Activated T-cell treated with anti-CD3 and anti-CD28 coated beads, Interleukin-2, amount 50 U/mL, for 4 hours (primary cell): Measurements from ENCODE around the gene PLEKHM1. TPM values are rescaled to one million over a fixed set of nuclear protein-coding genes. Genes with fewer than 3 reads are reported as not detected.
A peak's percentile ranks its signal among the peaks of the same experiment; 100 is the strongest.

Source experiments
- ATAC-seq, 2 donors: fragments of 200-7000 bp; cut with Tn5 transposase; one replicate each; pipeline ENCODE4 v1.10.0; 2021
- DNase-seq: peaks from one replicate; pipeline ENCODE4 v3.0.0-alpha.2; 2020
- H3K27me3 Mint-ChIP-seq: one replicate; pipeline ENCODE4 v1.8.0; 2021; ENCODE audit warnings: low read depth, mixed read lengths
- H3K36me3 Mint-ChIP-seq: one replicate; pipeline ENCODE4 v1.8.0; 2022; ENCODE audit warnings: mixed read lengths; ENCODE audit not compliant: insufficient read depth
- H3K4me1 Mint-ChIP-seq: one replicate; pipeline ENCODE4 v1.8.0; 2021; ENCODE audit warnings: low read depth, mixed read lengths
- H3K4me3 Mint-ChIP-seq: one replicate; pipeline ENCODE4 v1.8.0; 2021; ENCODE audit warnings: mild to moderate bottlenecking, moderate library complexity, mixed read lengths
- H3K9me3 Mint-ChIP-seq: one replicate; pipeline ENCODE4 v1.8.0; 2021; ENCODE audit warnings: mixed read lengths
- total RNA-seq, 3 donors: library from RNA; stranded (reverse); gene quantifications; one replicate each; pipeline ENCODE4 v1.2.1, GENCODE V29; 2021

The PLEKHM1 gene
- total RNA-seq, 3 donors from 2014 or later = 26.2 to 32.4 (median 28.6) TPM

DNA sequence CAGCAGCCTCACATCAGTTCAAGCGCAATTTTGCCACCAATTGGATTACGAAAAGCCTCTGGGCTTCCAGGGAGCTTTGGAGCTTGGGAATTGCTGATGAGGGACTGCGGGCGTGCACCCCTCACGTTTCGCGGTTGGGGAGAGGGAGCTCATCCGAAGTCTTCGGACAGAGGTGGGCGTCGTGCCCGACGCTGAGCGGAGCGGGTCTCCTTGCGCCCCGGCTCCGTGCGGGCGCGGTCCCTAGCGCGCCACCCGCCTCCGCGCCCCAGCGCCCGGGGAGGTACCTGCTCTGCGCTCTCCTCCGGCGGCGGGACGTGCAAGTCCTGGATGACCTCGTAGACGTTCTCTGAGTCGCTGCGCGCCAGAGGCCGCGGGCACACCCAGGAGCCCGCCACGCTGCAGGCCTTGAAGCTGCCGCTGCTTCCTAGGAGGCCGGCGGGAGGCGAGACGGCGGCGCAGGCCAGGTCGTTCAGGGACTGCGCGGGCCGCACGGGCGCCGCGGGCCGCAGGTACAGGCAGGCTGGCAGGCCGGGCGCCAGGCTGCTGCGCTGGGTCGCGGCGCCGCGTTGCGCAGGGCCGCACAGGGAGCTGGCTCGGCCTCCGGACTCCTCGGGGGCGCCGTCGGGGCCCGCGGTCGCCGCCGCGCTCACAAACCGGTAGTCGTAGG lies 61.0 kb downstream of the PLEKHM1 start:
- Mint-ChIP-seq H3K27me3 (no peaks in the 10 kb centered on the region), H3K4me3 (no peak overlapping the region), H3K36me3 (no peaks in the 10 kb centered on the region), H3K4me1 (peaks cover 23% of the 10 kb centered on the region), H3K9me3 (no peaks in the 10 kb centered on the region)
- ATAC-seq (no peak), DNase-seq (no peak)

DNA sequence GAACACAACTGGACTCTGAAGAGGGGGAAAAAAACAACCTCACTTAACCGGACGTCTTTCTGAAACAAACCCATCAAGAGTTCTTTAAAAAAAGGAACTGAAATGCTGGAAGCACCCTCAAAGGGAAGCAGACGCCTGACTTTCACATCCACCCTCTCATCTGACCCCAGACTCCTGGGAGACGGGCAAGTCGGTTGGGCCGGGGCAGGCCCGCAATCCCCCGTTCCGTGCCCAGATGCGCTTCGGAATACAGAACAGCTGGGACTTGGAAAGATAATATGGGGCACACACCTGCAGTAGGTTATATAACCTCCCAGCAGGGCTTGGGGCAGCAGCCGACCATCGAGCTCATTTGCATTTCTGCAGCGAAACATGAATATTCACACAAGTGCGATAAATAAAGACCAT lies 61.6 kb downstream of the PLEKHM1 start:
- Mint-ChIP-seq H3K9me3 (no peaks in the 10 kb centered on the region), H3K36me3 (no peaks in the 10 kb centered on the region), H3K4me3 (peak overlapping the region; percentile 33), H3K27me3 (no peaks in the 10 kb centered on the region), H3K4me1 (peaks cover 23% of the 10 kb centered on the region)
- DNase-seq (no peak), ATAC-seq (no peak)

DNA sequence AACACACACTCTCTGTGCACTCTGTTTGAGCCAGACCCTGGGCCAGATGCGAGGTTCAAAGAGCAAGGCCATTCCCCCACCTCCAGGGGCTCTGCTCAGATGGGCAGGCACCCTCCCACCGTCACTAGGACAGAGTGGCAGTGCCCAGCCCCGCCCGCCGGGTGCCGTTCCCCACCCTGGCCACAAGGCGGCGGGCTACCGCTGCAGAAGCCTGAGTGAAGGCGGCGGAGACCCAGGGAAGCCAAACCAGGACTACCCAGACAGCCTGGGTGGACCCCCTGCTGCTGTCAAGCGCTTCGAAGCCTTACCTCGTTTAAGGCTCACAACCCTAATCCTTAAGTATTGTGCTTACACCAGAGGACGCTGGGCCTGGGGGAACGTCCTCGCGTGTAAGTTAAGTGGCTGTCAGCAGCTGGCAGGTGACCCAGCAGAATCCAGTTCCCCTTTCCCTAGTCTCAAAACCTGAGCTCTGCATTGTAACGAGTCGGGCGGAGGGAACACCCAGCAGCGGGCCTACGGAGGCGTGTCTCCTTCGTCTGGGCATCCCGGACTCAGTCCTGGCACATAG lies 62.4 kb downstream of the PLEKHM1 start:
- peak overlapping the region; percentile 54 for H3K4me3 Mint-ChIP-seq
- no peaks in the 10 kb centered on the region for H3K36me3 Mint-ChIP-seq
- ATAC-seq (peak; percentile 75 to 82), DNase-seq (peak; percentile 75)
- H3K9me3 Mint-ChIP-seq = no peaks in the 10 kb centered on the region
- no peaks in the 10 kb centered on the region for H3K27me3 Mint-ChIP-seq
- peaks cover 22% of the 10 kb centered on the region for H3K4me1 Mint-ChIP-seq

DNA sequence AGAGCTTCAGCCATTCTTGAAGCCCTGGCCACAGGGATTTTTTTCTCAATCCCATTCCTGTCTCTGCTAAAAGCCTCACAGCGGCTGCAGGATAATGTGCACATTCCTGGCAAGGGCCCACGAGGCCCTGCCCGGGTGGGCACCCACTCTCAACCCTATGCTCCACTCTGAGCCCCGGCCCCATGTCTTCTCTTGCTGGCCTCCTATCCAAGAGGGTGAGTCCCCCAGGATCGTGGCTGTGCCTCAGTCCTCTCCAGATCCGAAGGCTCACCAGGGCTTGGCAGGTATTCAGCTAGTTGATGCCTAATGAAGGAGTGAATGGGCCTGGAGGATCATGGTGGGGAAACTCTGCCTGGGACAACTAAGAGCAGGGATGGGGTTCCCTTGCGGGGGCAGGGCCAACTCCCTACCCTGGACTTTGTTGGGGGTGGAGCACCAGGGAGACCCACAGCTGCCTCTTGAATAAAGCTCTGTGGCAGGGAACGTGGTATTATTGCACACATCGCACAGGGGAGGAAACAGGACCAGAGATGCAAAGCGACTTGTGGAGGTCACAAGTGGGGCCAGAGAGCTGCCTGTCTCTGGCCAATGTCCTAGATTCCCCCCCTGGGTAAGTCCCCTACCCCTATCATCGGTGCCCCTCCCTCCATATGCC lies 63.2 kb downstream of the PLEKHM1 start:
- H3K9me3 Mint-ChIP-seq = no peaks in the 10 kb centered on the region
- ATAC-seq (no peak), DNase-seq (no peak)
- H3K4me1 Mint-ChIP-seq = peaks cover 21% of the 10 kb centered on the region
- H3K4me3 Mint-ChIP-seq = no peak overlapping the region
- no peaks in the 10 kb centered on the region for H3K27me3 Mint-ChIP-seq
- no peaks in the 10 kb centered on the region for H3K36me3 Mint-ChIP-seq

DNA sequence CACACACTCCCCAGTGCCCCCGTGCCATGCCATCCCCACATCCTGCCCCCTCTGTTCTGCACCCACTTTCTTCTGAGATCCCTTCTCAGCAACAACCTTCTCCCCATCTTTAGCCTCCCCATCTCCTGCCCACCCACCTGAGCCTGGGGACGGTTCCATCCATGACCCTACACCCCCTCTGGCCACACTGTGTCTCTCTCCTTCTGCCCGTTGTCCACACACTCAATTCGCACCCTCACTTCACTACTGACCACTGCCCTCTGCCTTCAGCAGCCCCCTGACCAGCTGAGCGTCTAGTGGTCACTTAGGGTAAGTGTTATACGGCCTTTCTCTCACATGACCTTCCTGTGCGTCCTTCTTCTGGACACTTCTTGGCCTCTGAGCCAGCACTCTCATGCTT lies 64.0 kb downstream of the PLEKHM1 start:
- DNase-seq (no peak), ATAC-seq (no peak)
- H3K4me3 Mint-ChIP-seq = no peak overlapping the region
- peaks cover 21% of the 10 kb centered on the region for H3K4me1 Mint-ChIP-seq
- H3K36me3 Mint-ChIP-seq = no peaks in the 10 kb centered on the region
- no peaks in the 10 kb centered on the region for H3K9me3 Mint-ChIP-seq
- H3K27me3 Mint-ChIP-seq = no peaks in the 10 kb centered on the region

DNA sequence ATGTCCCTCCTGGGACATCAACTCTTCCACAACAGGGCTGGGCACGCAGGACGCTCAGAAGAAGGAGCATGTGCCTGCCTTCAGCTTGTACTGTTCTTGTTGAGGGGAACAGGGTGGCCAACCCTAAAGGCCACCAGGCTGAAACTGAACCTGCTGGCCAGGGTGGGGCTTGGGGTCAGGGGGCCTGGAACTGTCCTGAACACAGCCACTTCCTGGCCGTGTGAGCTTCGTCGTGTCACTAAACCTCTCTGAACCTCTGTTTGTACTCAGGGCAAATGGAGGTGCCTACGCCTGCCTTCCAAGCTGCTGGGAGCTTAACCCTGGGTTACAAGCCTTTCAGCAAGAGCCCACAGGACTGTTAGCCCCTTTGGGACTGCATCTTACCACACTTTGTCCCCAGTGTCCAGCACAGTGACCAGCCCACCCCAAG lies 64.5 kb downstream of the PLEKHM1 start:
- ATAC-seq (no peak), DNase-seq (no peak)
- Mint-ChIP-seq H3K4me3 (no peak overlapping the region), H3K27me3 (no peaks in the 10 kb centered on the region), H3K4me1 (peaks cover 18% of the 10 kb centered on the region), H3K9me3 (no peaks in the 10 kb centered on the region), H3K36me3 (no peaks in the 10 kb centered on the region)

DNA sequence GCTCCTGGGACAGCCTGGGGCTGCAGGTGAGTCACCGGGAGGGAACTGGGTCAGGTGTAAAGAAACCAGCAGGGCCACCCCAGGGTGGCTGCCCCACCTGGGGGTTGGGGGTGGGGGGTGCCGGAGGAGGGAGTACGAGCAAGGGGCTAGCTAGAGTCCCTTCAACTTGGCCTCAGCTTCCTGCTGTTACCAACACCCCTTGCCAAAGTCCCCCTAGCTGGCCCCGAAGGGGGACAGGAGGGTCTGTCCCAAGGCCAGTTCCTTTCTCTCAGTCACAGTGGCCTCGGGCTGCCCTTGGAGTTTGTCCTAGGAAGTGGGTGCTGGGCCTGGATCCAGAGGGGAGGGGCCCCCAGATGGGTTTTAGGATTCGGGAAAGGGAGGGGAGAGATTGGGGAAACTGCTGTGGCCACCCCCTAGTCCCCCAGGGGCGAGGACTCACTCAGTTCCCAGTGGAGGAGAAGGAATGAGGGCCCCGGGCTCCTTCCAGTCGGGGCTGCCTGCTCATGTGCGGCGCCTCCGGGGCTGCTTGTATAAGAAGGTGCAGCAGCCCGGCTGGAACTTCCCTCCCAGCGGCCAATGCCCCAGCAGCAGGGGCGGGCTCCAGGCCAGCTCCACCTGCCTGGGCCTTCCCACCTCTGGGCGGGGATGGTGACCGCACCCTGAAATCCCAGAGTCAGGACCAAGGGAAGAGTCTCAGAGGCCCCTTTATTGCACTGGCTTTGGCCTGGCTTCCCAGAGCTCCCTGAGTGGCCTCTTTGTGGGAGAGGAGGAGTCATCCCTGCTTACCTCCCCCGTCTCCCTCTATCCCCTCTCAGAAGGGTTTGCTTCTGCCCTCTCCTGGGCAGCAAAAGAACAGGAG lies 65.2 kb downstream of the PLEKHM1 start:
- peaks cover 12% of the 10 kb centered on the region for H3K4me1 Mint-ChIP-seq

DNA sequence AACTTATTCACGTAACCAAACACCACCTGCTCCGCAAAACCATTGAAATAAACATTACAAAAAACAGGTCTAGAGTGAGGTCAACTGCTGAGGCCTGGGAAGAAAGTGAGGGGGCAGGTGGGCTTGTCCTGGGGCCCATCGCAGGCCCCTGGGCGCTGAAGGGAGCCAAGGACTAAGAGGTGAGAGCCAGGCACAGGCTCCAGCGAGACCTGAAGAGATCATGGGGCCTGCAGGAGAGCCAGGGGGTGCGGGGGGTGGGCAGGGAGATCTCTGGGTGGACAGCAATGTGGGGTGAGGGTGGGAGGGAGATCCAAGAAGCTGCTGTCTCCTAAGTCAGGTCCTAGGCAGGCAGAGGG lies 65.8 kb downstream of the PLEKHM1 start:
- DNase-seq (no peak), ATAC-seq (no peak)
- Mint-ChIP-seq H3K4me1 (peaks cover 12% of the 10 kb centered on the region), H3K36me3 (no peaks in the 10 kb centered on the region), H3K9me3 (no peaks in the 10 kb centered on the region), H3K4me3 (no peak overlapping the region), H3K27me3 (no peaks in the 10 kb centered on the region)

More for the DNA sequence above, 65.2 kb downstream of the PLEKHM1 start:
- Mint-ChIP-seq H3K27me3 (no peaks in the 10 kb centered on the region), H3K4me3 (no peak overlapping the region), H3K9me3 (no peaks in the 10 kb centered on the region), H3K36me3 (no peaks in the 10 kb centered on the region)
- DNase-seq = no peak
- ATAC-seq = no peak

DNA sequence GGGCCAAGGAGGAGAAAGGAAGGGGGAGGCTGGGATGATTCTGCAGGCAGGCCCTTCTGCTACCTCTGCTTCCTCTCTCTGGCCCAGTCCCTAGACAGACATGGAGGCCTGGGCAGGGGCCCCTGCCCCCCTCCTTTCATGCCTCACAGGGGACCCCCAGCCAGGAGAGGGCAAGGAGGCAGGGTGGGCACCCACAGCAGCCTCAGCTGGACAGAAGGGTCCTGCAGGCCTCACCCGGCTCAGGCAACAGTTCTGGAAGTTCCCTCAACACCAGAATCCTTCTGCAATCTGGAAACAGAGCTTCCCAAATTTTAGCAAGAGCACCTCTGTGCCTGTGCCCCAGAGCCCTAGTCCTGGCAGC lies 66.6 kb downstream of the PLEKHM1 start:
- Mint-ChIP-seq H3K27me3 (no peaks in the 10 kb centered on the region), H3K4me3 (no peak overlapping the region), H3K36me3 (no peaks in the 10 kb centered on the region), H3K4me1 (peaks cover 11% of the 10 kb centered on the region), H3K9me3 (no peaks in the 10 kb centered on the region)
- DNase-seq (no peak), ATAC-seq (no peak)

DNA sequence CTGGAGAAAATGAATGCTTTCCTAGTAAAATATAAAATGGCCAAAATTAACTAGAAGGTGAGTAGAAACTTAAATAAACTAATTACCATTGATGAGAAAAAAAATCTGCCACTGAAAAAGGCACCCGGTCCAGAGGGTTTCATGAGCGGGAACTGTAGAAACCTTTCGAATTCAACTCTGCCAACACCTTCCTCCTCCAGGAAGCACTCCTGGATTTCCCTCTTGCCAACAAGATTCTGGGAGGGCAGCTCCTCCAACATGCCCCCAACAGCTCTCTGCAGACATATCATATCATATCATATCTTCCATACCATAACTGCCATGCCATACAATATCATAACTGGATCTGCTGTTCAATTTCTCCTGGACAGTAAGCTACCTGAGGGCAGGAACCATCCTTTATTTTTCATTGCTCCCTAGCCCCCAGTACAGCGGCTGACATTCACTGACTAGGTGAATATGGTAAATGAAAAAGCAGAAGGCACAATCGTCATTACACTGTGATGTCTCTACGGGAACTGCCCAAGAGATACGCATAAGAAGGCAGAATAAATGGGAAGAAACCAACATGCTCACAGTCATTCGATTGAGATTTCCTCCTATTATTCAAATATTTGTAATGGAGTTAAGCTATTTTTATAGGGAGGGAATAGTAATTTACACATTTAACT lies 67.1 kb downstream of the PLEKHM1 start:
- Mint-ChIP-seq H3K9me3 (no peaks in the 10 kb centered on the region), H3K36me3 (no peaks in the 10 kb centered on the region), H3K4me3 (no peak overlapping the region), H3K4me1 (peaks cover 6% of the 10 kb centered on the region), H3K27me3 (no peaks in the 10 kb centered on the region)
- no peak for ATAC-seq
- no peak for DNase-seq

DNA sequence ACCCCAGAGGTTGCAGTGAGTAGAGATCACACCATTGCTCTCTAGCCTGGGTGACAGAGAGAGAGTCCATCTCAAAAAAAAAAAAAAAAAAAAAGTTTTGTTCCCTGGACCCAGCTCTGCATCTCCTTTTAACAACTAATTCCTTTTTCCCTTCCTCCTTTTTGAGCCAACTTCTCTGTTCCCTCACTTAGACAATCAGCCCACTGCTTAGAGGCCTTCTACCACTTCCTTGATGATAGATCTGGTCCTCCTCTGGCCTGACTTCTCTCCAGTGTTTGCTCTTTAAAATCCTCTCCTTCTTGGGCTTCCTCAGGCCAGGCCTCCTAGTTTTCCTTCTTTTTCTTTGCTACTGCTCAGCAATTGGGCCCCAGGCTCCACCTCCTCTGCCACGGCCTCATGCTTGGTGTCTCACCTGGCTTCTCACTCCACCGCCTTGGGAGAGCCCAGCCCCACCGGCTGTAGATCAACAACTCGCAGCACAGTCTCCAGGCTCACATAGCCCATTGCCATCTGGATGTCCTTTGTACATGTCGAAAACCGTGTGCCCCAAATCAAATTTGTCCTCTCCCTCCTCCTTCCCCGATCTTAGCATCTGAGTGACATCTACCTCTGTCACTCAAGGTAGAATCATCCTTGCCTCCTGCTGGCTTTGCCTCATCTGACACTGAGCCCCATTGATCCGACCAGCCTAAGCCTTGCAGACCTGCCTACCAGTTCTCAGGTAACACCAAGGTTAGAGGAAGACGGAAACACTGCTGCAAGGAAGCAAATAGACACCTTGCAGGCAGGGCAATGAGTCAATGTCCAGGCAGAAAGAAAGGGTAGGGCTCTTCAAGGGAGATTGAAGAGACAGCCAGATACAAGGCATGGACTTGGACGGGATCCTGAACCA lies 75.3 kb downstream of the PLEKHM1 start:
- no peaks in the 10 kb centered on the region for H3K9me3 Mint-ChIP-seq
- ATAC-seq (no peak), DNase-seq (no peak)
- H3K27me3 Mint-ChIP-seq = no peaks in the 10 kb centered on the region
- no peak overlapping the region for H3K4me3 Mint-ChIP-seq
- H3K36me3 Mint-ChIP-seq = no peaks in the 10 kb centered on the region
- peaks cover 22% of the 10 kb centered on the region for H3K4me1 Mint-ChIP-seq

DNA sequence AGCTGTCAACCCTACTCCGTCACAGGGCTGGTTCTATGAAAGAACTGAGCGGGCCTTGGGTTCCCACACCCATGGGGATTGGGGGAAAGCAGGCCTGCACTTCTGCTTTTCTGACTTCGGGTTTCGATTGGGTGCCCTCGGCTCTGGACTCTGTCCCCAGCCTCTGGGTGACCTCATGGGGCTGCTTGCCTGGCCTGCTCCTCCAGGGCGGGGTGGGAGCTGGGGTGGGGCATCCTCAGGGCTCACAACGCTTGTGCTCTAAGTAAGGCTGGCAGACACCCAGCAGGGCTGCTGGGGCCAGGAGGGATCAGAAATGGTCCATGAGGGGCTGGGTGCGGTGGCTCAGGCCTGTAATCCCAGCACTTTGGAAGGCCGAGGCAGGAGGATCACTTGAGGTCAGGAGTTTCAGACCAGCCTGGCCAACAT lies 77.0 kb downstream of the PLEKHM1 start:
- Mint-ChIP-seq H3K27me3 (no peaks in the 10 kb centered on the region), H3K9me3 (no peaks in the 10 kb centered on the region), H3K4me1 (peaks cover 31% of the 10 kb centered on the region), H3K4me3 (no peak overlapping the region), H3K36me3 (no peaks in the 10 kb centered on the region)
- DNase-seq (no peak), ATAC-seq (no peak)

DNA sequence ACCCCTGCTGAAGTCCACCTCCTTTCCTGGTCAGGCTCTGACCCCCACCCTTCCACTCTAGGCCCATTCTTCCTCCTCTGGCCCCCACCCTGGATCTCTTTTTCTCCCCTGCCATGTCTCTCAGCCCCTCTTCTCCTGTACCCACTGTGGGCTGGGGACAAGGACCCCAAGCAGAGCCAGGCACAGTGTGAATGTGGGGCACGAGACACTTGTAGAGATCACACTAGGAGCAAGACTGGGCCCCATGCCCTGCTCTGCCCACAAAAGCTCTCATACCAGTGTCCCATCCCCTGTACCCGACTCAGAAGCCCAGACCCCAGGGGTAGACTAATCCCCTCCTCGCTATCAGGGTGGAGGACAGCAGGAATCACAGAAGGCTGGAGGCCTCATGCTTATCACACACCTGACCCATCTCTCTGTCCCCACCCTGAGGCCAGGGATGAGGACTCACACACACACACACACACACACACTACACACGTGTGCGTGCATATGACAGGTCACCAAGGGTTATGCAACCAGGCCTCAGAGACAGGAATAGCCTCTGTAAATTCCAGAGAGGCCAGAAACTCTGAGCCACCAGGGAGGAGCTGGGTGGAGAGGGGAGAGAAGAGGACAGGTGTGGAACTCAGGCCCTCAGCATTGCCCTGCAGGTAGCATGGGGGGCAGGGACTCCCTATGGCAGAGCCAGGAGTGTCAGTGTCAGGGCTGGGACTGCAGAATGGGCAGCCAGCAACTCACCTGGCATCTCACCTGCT lies 79.0 kb downstream of the PLEKHM1 start:
- no peaks in the 10 kb centered on the region for H3K36me3 Mint-ChIP-seq

More for the DNA sequence above, 79.0 kb downstream of the PLEKHM1 start:
- no peaks in the 10 kb centered on the region for H3K9me3 Mint-ChIP-seq
- no peaks in the 10 kb centered on the region for H3K27me3 Mint-ChIP-seq
- peak overlapping the region; percentile 99 for H3K4me3 Mint-ChIP-seq
- DNase-seq (no peak), ATAC-seq (no peak)
- H3K4me1 Mint-ChIP-seq = peaks cover 47% of the 10 kb centered on the region
